Occipital lobe (tissue), 2 donors: Measurements from ENCODE around the gene CPSF7. TPM values are rescaled to one million over a fixed set of nuclear protein-coding genes. Genes with fewer than 3 reads are reported as not detected.
A peak's percentile ranks its signal among the peaks of the same experiment; 100 is the strongest.
"Not testable (repeated sequence)": the region's sequence is repeated elsewhere in the genome, so short reads cannot be mapped to it uniquely, and the experiment has no call there.

ENCODE experiments used
- DNase-seq: peaks from one replicate; lab custom pipeline; 2025; lab: John Stamatoyannopoulos, UW
- total RNA-seq: library from RNA; depleted of rRNA; stranded (reverse); fragments of >200 nt; gene quantifications from one replicate; pipeline ENCODE4 v1.2.3, GENCODE V29; 2014

Gene CPSF7, protein sequence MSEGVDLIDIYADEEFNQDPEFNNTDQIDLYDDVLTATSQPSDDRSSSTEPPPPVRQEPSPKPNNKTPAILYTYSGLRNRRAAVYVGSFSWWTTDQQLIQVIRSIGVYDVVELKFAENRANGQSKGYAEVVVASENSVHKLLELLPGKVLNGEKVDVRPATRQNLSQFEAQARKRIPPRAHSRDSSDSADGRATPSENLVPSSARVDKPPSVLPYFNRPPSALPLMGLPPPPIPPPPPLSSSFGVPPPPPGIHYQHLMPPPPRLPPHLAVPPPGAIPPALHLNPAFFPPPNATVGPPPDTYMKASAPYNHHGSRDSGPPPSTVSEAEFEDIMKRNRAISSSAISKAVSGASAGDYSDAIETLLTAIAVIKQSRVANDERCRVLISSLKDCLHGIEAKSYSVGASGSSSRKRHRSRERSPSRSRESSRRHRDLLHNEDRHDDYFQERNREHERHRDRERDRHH
- 25.1 TPM for total RNA-seq

DNA sequence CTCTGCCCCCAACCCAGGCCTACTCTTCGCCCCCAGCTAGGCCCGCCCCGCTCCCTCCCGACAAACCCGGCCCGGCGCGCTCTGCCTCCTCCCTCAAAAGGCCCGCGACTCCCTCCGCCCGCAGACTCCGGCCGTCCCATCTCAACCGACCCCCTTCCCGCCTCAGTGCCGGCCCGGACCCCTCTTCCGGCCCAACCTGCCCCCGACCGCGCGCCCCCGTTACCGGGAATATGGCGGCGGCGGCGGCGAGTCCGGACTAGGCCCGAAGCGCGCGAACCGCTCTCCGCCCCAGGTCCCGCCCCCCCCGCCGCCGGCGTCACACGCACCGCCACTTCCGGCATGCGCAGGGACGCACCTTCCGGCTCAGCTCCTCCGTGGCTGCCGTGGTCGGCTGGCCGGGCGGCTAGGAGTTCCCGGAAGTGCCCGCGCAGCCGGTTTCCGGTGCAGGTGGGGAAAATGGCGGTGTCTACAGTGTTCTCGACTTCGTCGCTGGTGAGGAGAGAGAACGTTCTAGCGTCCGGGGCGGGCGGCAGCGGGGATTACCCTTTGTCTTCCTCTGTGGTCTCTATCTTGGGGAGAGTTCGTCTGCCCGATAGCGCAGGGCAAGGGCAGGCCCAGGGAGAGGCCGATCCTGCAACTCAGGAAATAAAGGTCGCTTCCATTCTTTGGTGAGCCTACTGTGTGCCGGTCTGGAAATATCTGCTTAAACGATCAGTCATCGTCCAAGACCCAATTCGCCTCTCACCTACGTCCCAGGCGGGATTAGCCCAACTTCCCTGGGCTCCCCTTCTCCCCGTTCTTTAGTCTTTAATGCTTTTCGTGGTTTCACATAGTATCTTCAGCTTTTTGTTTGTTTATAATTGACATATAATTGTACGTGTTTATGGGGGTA, at the start of gene CPSF7, which contains the start of gene SDHAF2:
Gene CPSF7 (minus strand): TSS at position 285 of the 892 bp plus-strand sequence. CDS start 740 bp downstream, outside the sequence.
Gene SDHAF2 (plus strand): TSS at position 434 of the 892 bp plus-strand sequence. CDS start 23 bp downstream, at position 457.
- DNase-seq = peak; percentile 94

DNA sequence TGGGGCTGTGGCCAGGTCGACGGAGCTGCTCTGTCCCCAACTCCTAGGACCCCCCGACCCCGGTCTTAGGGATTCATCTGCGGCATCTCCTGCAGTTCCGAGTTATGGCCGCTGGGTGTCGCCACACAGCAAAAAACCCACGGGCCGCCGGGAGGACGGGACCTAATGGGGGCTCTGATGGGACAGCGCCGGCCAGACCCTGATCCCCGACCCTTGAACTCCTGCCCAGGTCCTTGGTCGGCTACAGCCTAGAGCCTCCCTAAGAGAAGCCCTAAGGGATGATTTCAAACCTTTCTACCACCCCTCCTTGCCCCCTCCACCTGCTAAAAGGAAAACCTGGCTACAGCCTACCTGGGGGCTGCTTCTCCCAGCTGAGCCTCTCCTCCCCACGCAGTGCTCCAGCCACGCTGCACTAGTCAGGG, 48.0 kb upstream of the CPSF7 start:
- DNase-seq = no peak

DNA sequence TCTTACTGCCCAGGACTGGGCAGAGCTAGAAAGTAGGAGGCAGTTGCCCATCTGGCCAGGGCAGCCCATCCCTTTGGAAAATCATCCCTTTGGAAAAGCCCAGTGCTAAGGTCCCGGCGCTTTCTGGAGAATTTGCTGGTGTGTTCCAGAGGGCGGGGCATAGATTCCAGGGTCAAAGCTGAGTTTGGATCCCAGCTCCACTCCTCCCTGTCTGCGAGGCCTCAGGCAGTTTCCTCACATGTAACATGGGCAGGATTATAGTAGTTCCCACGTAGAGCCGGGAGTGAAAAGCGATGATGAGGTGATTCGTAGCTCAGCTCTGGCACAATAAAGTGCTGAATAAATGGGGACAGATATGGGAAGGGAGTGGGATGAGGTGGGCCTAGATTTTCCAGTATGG, 47.4 kb upstream of the CPSF7 start:
- DNase-seq = no peak

DNA sequence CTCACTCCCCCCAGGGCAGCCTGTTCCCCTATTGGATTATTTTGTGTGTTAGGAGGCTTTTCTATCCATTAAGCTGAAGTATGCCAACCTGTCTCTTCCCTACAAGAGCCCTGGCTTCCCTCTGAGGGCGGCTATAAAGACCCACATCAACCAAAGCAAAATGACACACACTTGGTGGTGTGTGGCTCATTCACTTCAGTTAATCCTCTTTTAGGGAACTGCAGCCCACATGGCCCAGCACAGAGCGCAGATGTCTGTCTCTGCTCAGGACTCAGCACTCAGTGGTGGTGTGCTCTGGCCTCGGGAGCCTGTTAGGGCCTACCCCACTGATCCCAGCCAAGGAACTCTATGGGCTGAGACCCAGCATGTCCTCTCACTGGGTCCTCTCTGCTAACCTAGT, 46.6 kb upstream of the CPSF7 start:
- DNase-seq = no peak

DNA sequence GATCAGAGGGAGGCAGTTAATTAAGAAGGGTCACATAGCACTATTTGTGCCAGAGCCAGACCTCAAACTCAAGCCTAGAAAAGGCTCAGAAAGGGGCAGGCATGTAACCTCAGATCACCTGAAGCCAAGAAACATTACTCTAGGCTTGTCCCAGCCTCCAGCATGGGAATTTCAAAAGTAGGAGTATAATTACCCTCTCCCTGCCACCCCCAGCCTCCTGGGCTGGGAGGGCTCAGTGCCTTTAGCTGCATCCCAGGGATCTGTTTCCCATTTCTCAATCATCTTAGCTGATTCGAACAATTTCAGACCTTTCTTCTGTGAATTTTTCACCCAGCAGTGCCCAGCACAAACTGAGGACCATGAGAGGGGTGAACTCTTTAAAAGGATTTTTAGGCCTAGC, 45.7 kb upstream of the CPSF7 start:
- no peak for DNase-seq

DNA sequence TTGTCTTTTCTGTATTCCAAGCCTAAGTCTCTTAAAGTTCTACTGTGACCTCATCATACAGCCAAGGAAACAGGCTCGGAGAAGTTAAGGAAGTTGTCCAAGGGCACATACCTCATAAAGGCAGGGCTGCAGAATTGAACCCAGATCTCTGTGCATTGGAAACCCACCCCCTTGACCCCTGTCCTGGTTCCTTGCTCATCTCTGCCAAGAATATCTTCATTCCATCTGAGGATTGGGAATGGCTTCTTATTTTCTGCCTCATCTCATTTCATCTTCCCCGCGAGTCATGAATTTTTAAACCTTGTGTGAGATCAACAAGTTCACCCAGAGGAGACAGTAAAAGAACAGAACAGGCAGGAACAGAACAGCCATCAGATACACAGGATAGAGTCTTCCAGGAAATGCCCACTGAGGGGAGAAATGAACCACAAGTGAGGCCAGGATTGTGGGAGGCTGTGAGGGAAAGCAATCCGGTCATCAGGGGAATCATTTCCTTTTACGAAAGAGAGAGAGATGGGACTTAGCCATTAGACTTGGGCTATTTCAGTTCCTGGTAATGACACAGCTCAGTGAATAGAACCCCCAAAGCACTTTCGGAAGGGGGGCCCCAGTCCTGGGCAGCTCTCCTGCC, 44.4 kb upstream of the CPSF7 start:
- no peak for DNase-seq

DNA sequence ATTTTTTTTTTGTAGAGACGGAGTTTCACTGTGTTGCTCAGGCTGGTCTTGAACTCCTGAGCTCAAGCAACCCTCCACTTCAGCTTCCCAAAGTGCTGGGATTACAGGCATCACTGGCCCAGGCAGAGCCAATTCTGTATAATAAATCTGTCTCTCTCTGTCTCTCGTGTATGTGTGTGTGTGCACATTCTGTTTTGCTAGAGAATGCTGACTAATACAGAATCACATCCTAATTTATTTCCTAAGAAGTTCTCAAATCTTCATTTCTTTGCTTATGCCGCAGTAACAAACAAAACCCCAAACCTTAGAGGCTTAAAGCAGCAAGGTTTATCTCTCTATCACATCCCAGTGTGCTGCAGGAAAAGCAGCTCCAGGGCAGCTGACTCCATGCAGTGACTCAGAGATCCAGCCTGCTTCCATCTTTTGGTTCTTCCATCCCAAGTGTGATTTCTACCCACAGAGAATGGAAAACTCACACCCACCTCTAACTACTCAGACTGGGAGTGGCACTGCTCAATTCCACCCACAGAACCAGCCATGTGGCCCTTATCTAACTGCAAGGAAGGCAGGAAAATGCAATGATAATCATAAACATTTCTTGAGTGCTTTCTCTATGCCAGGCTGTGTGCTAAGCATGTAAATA, 43.7 kb upstream of the CPSF7 start:
- DNase-seq = peak; percentile 63

DNA sequence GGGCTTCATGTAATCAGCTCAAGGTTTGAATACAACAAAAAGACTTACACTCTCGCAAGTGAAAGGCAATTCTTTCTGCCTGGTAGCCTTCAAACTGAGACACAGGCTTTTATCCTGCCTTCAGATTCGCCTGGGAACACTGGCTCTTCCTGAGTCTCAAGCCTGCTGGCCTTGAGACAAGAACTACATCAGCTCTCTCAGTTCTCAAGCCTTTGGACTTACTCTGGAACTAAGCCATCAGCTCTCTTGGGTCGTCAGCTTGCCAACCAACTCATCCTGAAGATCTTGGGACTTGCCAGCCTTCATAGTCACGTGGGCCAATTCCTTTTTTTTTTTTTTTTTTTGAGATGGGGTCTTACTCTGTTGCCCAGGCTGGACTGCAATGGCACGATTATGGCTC, 43.1 kb upstream of the CPSF7 start:
- DNase-seq = no peak

DNA sequence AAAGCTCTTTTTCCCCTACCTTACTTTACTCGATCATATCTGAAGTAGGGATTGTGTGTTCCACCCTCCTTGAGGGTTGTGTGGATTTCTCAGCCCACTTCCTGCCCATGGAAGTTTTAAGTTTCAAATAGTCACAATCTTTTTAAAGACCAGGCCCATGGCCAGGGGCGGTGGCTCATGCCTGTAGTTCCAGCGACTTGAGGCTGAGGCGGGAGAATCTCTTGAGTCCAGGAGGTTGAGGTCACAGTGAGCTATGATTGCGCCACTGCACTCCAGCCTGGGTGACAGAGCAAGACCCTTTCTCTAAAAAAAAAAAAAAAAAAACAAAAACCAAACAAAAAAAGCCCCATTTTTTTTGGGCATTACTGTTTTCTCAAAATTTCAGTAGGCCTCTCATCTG, 42.5 kb upstream of the CPSF7 start:
- no peak for DNase-seq

DNA sequence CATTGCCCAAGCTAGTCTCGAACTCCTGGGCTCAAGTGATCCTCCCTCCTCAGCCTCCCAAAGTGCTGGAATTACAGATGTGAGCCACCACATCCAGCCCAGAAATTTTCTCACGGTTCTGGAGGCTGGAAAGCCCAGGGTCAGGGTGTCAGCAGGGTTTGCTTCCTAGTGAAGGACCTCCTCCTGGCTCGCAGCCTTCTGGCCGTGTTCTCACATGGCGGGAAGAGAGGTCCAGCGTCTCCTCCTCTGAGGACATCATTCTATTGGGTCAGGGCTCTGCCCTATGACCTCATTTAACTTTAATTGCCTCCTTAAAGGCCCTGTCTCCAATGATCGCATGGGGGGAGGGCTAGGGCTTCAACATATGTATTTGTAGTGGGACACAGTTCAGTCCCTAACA, 38.2 kb upstream of the CPSF7 start:
- no peak for DNase-seq

DNA sequence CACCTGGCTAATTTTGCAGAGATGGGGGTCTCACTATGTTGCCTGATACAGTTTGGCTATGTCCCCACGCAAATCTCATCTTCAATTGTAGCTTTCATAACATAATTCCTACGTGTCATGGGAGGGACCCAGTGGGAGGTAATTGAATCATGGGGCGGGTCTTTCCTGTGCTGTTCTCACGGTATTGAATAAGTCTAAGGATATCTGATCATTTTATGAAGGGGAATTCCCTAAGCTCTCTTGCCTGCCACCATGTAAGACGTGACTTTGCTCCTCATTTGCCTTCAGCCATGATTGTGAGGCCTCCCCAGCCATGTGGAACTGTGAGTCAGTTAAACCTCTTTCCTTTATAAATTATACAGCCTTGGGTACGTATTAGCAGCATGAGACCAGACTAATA, 37.8 kb upstream of the CPSF7 start:
- not testable (repeated sequence) for DNase-seq

DNA sequence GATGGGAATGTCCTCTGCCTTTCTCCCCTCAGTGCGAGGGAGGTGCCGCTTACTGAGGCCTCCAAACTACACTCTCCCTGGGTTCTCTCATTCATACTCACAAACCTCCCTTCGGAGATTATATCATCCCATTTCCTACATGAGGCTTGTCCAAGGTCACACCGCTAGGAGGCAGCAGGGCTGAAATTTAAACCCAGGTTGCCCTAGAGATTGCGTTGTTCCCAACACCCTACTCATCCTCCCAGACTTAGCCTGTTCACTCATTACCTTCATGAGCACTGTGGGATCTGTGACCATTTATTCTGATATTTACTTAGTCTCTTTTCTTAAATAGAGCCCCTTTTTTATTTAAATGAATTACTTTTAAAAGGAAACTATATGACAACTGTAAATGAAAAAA, 31.2 kb upstream of the CPSF7 start:
- no peak for DNase-seq

DNA sequence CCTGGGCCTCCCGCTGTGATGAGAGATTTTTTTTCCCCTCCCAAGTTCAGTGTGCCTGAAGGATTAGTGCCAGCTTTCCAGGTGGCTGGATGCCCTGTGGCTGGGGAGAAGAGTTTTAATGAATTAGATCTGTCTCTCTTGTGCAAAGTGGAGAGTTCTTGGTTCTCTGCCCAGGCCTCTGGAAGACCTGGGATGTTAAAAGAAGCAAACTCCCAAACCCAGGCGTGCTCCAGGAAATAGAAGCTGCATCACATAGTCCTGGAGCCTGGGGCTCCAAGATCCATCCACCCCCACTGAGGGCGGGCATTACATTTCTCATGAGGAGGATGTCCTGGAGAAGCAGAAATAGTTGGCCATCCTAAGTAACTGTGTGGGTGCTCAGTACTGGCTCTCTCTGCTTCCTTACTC, 30.7 kb upstream of the CPSF7 start:
- DNase-seq = no peak

DNA sequence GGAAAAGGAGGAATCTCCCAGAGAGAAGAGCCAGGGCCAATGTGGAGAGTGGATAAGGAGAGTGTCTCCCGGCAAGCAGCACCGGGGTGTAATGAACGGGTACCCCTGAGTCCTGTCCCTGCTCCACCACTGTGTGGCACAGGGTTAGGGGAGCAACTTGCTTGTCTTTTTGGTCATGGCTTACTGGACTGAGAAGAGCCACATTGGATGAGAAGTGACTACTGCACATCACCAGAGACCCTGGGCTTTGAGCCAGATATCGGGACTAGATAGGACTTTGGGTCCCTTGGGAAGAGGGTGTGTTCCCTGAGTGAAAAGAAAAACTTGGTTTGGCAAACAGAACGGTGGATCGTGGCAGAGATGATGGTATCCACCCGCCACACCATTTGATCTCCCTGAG, 24.7 kb upstream of the CPSF7 start:
- DNase-seq = no peak

DNA sequence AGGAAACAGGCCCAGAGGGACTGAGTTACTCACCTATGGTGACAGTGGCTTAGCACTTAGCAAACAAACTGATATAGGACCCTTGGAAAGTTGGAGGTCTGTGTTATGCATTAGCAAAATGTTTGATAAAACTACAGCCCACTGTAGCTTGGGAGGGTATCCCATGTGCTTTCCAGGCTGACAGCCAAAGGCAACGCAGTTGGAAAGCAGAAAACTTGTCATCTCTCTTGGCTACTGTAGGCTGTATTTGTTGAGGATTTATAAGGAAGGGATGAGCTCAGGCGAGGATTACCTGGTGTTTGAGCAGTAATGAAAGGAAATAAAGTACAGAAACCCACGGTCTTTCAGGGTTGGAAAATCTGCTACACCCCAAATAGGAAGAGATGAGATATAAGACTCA, 23.9 kb upstream of the CPSF7 start:
- DNase-seq = no peak

DNA sequence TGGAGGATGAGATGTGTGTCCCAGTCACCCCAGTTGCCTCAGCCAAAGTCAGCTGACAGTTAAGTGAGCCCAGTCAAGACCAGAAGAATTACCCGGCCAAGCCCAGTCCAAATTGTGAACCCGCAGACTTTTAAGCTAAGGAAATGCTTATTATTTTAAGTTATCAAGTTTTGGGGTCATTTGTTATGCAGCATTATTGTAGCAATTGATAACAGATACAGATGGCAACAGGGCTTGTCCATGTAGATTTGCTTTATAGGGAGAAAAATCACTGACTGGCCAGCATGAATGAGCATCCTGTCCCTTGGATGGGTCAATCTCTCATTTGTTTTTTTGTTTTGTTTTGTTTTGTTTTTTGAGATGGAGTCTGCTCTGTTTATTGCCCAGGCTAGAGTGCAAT, 23.1 kb upstream of the CPSF7 start:
- DNase-seq = no peak

DNA sequence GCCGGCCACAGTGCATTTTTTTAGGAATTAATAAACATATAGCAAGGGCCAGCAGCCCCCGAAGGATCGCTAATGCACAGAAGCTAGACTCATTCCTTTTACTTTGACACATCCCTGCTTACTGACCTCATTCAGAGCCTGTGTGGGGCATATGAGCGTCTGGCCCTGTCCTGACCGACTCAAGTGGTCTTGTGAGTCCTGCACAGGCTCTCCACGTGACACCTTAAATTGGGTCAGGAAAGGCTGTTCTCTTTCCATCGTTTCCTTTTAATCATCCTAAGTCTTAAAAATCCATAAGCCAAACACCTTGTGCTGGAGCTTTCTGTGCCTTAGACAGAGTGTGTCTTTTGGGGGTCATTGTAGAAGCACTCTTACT, 18.8 kb upstream of the CPSF7 start:
- no peak for DNase-seq

DNA sequence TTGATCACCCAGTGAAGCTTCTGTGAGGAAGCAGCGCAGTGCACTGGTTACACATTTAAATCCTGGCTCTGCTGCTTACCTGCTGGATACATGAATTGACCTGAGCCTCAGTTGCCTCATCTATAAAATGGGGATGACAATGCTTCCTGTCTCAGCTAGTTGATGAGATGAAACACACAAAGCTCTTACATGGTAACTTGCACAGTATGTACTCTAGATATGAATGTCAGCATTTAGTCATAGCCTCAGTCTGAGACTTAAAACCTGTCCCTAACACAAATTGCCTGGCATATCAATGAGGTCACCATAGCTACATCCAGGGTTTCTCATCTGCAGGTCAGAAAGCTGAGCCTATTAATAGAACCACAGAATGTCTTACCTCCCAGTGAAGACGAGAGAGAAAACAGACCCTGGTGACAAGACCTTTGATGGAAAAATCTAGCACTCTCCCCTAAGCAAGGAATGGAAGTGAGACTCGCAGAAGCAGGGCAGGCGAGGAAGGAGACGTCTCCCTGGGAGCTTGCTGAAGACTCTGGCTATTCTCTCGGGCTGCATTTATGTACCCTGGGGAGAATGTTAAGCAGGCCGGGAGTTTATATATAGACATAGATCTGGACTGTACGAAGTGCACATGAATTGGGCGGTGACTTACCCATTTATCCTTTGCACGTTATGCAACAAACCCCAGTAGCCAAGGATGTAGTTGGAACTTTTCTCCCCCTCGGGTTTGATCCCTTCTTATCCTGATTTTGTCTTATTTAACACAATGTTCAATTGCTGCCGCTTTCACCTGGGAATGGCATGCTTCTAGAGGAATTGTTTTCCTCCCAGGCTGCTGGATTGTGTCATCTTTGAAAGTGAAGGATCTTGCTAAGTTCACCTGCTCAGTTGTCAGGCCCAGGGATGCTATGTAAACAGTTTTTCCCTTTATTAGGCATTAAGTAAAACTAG, 18.1 kb upstream of the CPSF7 start:
- peak; percentile 27 for DNase-seq

DNA sequence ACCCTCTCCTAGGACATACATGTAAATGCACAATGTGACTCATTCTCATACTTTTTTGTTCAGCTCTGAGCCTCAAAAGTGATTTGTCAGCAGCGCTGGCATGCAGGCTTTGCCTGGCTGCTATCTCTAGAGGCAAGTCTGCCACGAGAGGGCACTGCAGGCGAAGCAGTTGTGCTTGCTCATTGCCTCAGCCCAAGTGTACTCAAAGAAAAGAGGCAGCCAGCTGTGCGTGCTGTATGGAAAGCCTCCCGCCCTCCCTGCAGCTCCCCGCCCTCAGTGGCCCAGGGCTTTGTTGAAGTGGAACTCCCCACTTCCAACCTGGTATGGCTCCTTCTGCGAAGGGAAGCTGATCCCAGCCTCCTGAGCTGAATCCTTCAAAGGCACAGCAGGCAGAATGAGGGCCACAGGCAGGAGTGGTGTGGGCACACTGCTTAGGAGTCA, 16.5 kb upstream of the CPSF7 start:
- peak; percentile 86 for DNase-seq

DNA sequence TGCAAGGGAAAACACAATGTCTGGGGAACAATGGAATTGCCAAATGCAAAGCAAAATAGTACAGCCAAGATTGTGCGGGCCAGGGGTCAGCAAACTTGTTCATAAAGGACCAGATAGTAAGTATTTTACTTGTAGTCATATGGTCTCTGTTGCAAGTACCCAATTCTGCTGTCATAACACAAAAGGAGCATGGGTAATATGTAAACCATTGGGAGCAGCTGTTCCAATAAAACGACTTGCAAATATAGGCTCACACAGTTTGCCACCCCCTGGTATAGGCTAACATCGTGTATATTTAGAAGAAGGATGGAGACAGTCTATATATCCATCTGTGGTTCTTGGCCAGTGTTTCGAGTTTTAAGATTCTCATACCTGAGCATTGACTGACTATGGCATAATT, 15.7 kb upstream of the CPSF7 start:
- no peak for DNase-seq
